PC-9 (cell line): Measurements from ENCODE around the gene LRP1B. TPM values are rescaled to one million over a fixed set of nuclear protein-coding genes. Genes with fewer than 3 reads are reported as not detected.

ENCODE experiments used
- BruUV-seq: library from RNA; stranded (reverse); fragments of 400-500 nt; replicated peaks from 2 replicates; lab custom pipeline; 2021; lab: Mats Ljungman, UMichigan
- CTCF ChIA-PET: fragments of 300-600 bp; sonication (Branson Sonifier 250); formaldehyde crosslinking; loops from one replicate; lab custom pipeline; 2022; ENCODE audit warnings: antibody characterized with exemption; lab: Charles Lee
- POLR2A ChIA-PET: fragments of 300-600 bp; sonication (Branson Sonifier 250); formaldehyde crosslinking; loops from one replicate; lab custom pipeline; 2022; ENCODE audit warnings: antibody characterized with exemption; ENCODE audit not compliant: unreplicated experiment; lab: Charles Lee
- DNase-seq, 2 experiments: peaks; one replicate each; pipeline versions ENCODE4 v3.0.0 to v3.0.0-alpha.2; 2015 to 2022; ENCODE audit warnings: mixed read lengths in 1 of 2
- H2AFZ ChIP-seq: fragments of 200-600 bp; sonication (generic); 2 replicates; pipeline ENCODE4 v1.8.1; 2017; ENCODE audit warnings: antibody characterized with exemption
- H3F3A ChIP-seq: fragments of 200-600 bp; sonication (generic); 2 replicates; pipeline ENCODE4 v1.8.1; 2017; ENCODE audit warnings: antibody characterized with exemption, mild to moderate bottlenecking, low read depth; ENCODE audit not compliant: insufficient read depth
- H3K27ac ChIP-seq: fragments of 200-600 bp; sonication (generic); 2 replicates; pipeline ENCODE4 v1.6.1; 2016; ENCODE audit warnings: mixed run types
- H3K27me3 ChIP-seq: fragments of 200-600 bp; sonication (generic); 2 replicates; pipeline ENCODE4 v1.6.1; 2016; ENCODE audit warnings: low read depth, mixed run types; ENCODE audit not compliant: insufficient read depth
- H3K36me3 ChIP-seq: fragments of 200-600 bp; sonication (generic); 2 replicates; pipeline ENCODE4 v1.6.1; 2016; ENCODE audit warnings: low read depth, mixed run types
- H3K4me1 ChIP-seq: fragments of 200-600 bp; sonication (generic); replicated peaks from 2 replicates; pipeline ENCODE4 v1.6.1; 2016; ENCODE audit warnings: mixed run types; ENCODE audit not compliant: insufficient read depth
- H3K4me2 ChIP-seq: fragments of 200-600 bp; sonication (generic); 2 replicates; pipeline ENCODE4 v1.6.1; 2017; ENCODE audit warnings: mixed run types
- H3K4me3 ChIP-seq: fragments of 200-600 bp; sonication (generic); 2 replicates; pipeline ENCODE4 v1.6.1; 2016; ENCODE audit warnings: mixed run types
- H3K79me2 ChIP-seq: fragments of 200-600 bp; sonication (generic); 2 replicates; pipeline ENCODE4 v1.6.1; 2017; ENCODE audit warnings: low read depth, mixed run types
- H3K9me2 ChIP-seq: fragments of 200-600 bp; sonication (generic); 2 replicates; pipeline ENCODE4 v1.8.1; 2017; ENCODE audit warnings: mild to moderate bottlenecking; ENCODE audit not compliant: insufficient read depth
- H3K9me3 ChIP-seq: fragments of 200-600 bp; sonication (generic); 2 replicates; pipeline ENCODE4 v1.8.1; 2016; ENCODE audit warnings: low read depth; ENCODE audit not compliant: insufficient read depth
- H4K20me1 ChIP-seq: fragments of 200-600 bp; sonication (generic); 2 replicates; pipeline ENCODE4 v1.8.1; 2017; ENCODE audit not compliant: insufficient read depth
- EZH2 ChIP-seq: fragments of 200-600 bp; sonication (generic); IDR thresholded peaks from 2 replicates; pipeline ENCODE4 v1.8.0; 2017; ENCODE audit warnings: antibody characterized with exemption, low read depth
- intact Hi-C: fragments of 100-400 bp; cut with micrococcal nuclease; formaldehyde crosslinking; loops from one replicate; pipeline ENCODE4 v1.10.0; 2022; ENCODE audit not compliant: unreplicated experiment
- total RNA-seq: library from RNA; stranded (reverse); gene quantifications from 2 replicates; pipeline ENCODE4 v1.2.3, GENCODE V29; 2021
- TF ChIP-seq, protein P1 (sequence below): fragments of 200-600 bp; sonication (generic); conservative IDR thresholded peaks from 2 replicates; pipeline ENCODE4 v1.6.1; 2017; ENCODE audit warnings: mixed run types, antibody characterized with exemption, mild to moderate bottlenecking, moderate library complexity

LRP1B gene
- total RNA-seq, 1 experiment from 2014 or later: 1.7 TPM

- Histone ChIP-seq H4K20me1 (no peaks in the 10 kb centered on the region), H3K9me2 (no peaks in the 10 kb centered on the region), H3K79me2 (no peaks in the 10 kb centered on the region), H3K4me1 (no peaks in the 10 kb centered on the region), H3F3A (no peaks in the 10 kb centered on the region), H3K4me2 (no peak overlapping the region), H3K4me3 (no peak overlapping the region), H3K27me3 (no peaks in the 10 kb centered on the region), H3K27ac (no peak overlapping the region), H3K36me3 (no peaks in the 10 kb centered on the region), H3K9me3 (no peaks in the 10 kb centered on the region), H2AFZ (no peak overlapping the region)
- no TSS peak for BruUV-seq
- no peak for DNase-seq
- CTCF ChIA-PET: no interaction called here
- intact Hi-C loops: no loop called here
- POLR2A ChIA-PET: no interaction called here
- TF ChIP-seq EZH2: no peak
- TF ChIP-seq, protein P1, sequence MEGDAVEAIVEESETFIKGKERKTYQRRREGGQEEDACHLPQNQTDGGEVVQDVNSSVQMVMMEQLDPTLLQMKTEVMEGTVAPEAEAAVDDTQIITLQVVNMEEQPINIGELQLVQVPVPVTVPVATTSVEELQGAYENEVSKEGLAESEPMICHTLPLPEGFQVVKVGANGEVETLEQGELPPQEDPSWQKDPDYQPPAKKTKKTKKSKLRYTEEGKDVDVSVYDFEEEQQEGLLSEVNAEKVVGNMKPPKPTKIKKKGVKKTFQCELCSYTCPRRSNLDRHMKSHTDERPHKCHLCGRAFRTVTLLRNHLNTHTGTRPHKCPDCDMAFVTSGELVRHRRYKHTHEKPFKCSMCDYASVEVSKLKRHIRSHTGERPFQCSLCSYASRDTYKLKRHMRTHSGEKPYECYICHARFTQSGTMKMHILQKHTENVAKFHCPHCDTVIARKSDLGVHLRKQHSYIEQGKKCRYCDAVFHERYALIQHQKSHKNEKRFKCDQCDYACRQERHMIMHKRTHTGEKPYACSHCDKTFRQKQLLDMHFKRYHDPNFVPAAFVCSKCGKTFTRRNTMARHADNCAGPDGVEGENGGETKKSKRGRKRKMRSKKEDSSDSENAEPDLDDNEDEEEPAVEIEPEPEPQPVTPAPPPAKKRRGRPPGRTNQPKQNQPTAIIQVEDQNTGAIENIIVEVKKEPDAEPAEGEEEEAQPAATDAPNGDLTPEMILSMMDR: no peak
These were observed 184.8 kb downstream of the LRP1B start for GRCh38 chr2:141946016-141946415.

DNA sequence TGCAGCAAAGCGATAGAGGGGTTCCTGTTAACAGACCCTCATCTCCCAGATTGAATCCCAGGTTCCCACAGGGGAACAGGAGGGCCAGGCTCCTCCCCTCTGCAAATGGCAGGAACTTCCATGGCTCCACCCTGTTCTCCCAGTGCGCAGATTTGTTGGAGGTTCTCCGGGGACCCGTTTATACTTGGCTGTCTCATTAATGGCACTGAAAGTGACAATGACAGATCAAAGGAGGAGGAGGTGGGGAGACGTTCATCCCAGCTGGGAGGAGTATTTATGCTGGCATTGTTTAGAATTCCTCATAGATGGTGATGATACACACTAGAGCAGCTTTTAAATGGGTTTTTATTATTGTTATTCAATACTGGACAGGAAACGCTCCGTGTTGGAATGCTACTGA, 186.9 kb downstream of the LRP1B start:
- Histone ChIP-seq H3K4me1 (no peaks in the 10 kb centered on the region), H3K4me3 (no peak overlapping the region), H3K79me2 (no peaks in the 10 kb centered on the region), H3K27me3 (no peaks in the 10 kb centered on the region), H2AFZ (no peak overlapping the region), H3K27ac (no peak overlapping the region), H3K36me3 (no peaks in the 10 kb centered on the region), H3K9me2 (no peaks in the 10 kb centered on the region), H3F3A (no peaks in the 10 kb centered on the region), H3K4me2 (no peak overlapping the region), H3K9me3 (no peaks in the 10 kb centered on the region), H4K20me1 (no peaks in the 10 kb centered on the region)
- ChIA-PET CTCF (no interaction called here), POLR2A (no interaction called here)
- TF ChIP-seq EZH2: no peak
- TF ChIP-seq, protein P1: no peak
- BruUV-seq: no TSS peak
- intact Hi-C loops: no loop called here
- no peak for DNase-seq

- ChIA-PET POLR2A (no interaction called here), CTCF (no interaction called here)
- Histone ChIP-seq H3K4me1 (no peaks in the 10 kb centered on the region), H2AFZ (no peak overlapping the region), H3K27me3 (no peaks in the 10 kb centered on the region), H3K9me2 (no peaks in the 10 kb centered on the region), H3K4me2 (no peak overlapping the region), H3K36me3 (no peaks in the 10 kb centered on the region), H3F3A (no peaks in the 10 kb centered on the region), H3K27ac (no peak overlapping the region), H3K79me2 (no peaks in the 10 kb centered on the region), H3K9me3 (no peaks in the 10 kb centered on the region), H4K20me1 (no peaks in the 10 kb centered on the region), H3K4me3 (no peak overlapping the region)
- intact Hi-C loops: no loop called here
- no TSS peak for BruUV-seq
- no peak for DNase-seq
- TF ChIP-seq, protein P1: peak; percentile 63
- TF ChIP-seq EZH2: no peak
These were observed 188.6 kb downstream of the LRP1B start for GRCh38 chr2:141942006-141942789.
